ENCODE data around the gene KLRG1.

Gene KLRG1

DNA sequence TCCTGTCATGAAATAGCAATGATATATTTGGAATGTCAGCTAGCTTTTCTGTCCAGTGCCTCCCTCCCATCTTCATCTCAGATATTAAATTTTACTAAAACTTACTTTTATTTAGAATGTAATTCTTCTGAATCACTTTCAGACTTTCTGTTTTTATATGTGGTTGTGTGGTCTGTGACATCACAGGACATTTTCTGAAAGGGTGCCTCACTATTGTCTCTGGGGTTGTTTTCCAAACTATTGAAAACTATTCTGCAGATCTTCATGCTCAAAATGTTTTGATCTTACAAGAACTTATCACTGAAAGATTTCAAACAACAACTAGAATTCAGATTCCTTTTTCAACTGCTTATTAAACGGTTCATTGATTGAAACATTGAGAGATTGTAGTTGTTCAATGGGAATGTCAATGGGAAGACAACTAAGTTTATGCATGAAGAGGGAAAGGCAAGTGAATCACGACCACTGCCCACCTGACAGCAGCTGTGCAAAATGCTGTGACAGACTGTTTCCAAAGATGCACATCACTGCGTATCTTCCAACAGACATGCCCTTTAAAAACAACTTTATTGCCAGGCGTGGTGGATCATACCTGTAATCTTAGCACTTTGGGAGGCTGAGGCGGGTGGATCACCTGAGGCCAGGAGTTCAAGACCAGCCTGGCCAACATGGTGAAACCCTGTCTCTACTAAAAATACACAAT, 51.3 kb downstream of the KLRG1 start:
- DNase-seq (ENCODE audit: low spot score), result no peak

- no peak for DNase-seq (ENCODE audit: low spot score)
Measured at GRCh38 chr12:9041321-9041720, 52.0 kb downstream of the KLRG1 start.

DNA sequence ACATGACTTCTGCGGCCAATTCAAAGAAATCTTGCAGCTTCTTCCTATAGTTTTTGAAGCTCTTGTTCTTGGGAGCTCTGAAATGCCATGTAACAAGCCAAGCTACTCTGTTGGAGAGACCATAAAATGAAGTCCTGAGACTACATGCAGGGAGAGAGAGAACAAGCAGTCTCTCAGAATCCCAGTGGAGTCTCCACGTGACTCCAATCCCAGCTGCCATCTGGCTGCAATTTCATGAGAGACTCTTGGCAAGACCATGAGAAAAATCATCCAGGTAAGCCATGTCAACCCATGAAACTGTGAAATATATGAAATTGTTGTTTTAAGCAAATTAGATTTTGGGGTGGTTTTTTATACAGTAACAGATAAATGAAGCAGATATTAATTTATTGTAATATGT, 54.4 kb downstream of the KLRG1 start:
- no peak for DNase-seq (ENCODE audit: low spot score)

GRCh38 chr12:9047105-9047504, 57.8 kb downstream of the KLRG1 start:
- DNase-seq (ENCODE audit: low spot score), result no peak

GRCh38 chr12:9048930-9049329, 59.6 kb downstream of the KLRG1 start:
- DNase-seq (ENCODE audit: low spot score), result no peak

DNA sequence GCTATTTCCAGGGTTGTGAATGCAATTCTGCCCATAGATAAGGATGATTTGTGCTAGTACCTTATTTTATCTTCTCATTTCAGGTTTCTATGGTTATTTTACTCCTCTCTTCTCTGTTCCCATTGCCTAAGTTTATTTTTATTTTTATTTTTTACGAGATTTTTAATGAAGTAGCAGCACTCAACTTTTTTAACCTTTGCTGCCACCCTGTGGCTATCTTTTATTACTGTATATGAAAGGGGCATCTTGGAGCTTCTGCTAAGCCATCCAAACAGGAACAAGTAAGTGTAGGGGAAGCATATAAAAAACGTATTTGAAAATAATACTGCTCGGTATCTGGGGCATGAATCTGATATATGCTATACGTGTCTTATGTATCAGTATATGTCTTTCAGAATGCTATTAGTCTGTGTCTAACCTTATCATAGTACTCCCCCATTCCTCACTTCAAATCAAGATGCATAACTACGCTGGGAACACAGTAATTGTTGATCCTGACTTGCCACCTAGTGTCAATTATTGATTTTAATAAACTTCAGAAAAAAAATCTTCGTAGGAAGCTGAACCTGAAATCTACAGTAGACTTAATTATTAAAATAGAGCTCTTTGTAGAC, 60.3 kb downstream of the KLRG1 start:
- peak; percentile 33 for DNase-seq (ENCODE audit: low spot score)

DNA sequence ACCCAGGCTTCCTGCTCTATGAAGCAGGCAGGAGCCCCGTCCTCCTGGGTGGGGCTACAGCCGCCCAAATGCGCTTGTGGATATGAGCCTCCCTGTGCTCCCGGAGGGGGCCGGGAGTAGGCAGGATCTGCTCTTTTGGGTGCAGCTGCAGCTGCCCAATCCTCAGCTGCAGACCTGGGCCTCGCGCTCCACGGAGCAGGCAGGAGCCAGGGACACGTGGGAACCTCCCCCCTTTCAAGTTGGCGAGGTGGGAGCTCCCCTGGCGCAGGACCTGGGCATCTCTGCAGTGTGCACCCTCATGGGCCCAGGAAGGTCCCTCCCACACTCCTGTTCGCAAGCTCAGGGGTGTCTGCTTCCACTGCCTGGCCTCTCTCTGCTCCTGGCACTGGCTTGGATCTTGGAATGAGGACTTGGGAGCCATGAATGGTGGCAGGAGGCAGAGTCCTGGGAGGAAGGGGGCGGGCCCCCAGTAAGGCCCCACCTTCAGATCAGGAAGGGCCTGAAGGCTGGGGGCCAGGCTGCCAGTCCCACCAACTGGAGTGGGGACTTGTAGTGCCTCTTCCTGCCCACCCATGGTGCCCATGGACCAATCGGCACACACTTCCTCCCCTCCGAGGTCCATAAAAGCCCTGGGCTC, 61.3 kb downstream of the KLRG1 start:
- DNase-seq (ENCODE audit: low spot score), result no peak

GRCh38 chr12:9051158-9051550, 61.8 kb downstream of the KLRG1 start:
- DNase-seq (ENCODE audit: low spot score), result no peak

GRCh38 chr12:9052610-9053009, 63.3 kb downstream of the KLRG1 start:
- no peak for DNase-seq (ENCODE audit: low spot score)
